Activated CD4-positive, alpha-beta T cell treated with anti-CD3 and anti-CD28 coated beads, Interleukin-2, amount 10 ng/mL, durations not matched to agents 7 days and 5 days (primary cell): ENCODE results near the gene ITGA5. TPM values are rescaled to one million over a fixed set of nuclear protein-coding genes. Genes with fewer than 3 reads are reported as not detected.

Experiments used
- CTCF ChIA-PET: fragments of 350-600 bp; sonication (Branson Sonifier 250); formaldehyde crosslinking; loops from one replicate; lab custom pipeline; 2021; ENCODE audit warnings: antibody characterized with exemption; lab: Charles Lee
- POLR2A ChIA-PET: fragments of 350-600 bp; sonication (Branson Sonifier 250); formaldehyde crosslinking; loops from one replicate; lab custom pipeline; 2021; ENCODE audit warnings: antibody characterized with exemption; lab: Charles Lee
- DNase-seq: peaks from one replicate; pipeline ENCODE4 v3.0.0-alpha.2; 2020
- H3K27ac Mint-ChIP-seq: one replicate; pipeline ENCODE4 v1.8.0; 2021; ENCODE audit warnings: mild to moderate bottlenecking, moderate library complexity, mixed read lengths
- H3K27me3 Mint-ChIP-seq: one replicate; pipeline ENCODE4 v1.8.0; 2021; ENCODE audit warnings: mixed read lengths
- H3K36me3 Mint-ChIP-seq: one replicate; pipeline ENCODE4 v1.8.0; 2021; ENCODE audit warnings: low read depth, mixed read lengths
- H3K4me1 Mint-ChIP-seq: one replicate; pipeline ENCODE4 v1.8.0; 2021; ENCODE audit warnings: mixed read lengths
- H3K4me3 Mint-ChIP-seq: one replicate; pipeline ENCODE4 v1.8.0; 2021; ENCODE audit warnings: mild to moderate bottlenecking, moderate library complexity, mixed read lengths
- H3K9me3 Mint-ChIP-seq: one replicate; pipeline ENCODE4 v1.8.0; 2021; ENCODE audit warnings: mixed read lengths
- total RNA-seq, 2 experiments: library from RNA; stranded (reverse); gene quantifications; one replicate each; pipeline ENCODE4 v1.2.3, GENCODE V29; 2021

Gene ITGA5
- total RNA-seq, 2 experiments from 2014 or later, result 83.5 to 88.7 TPM

DNA sequence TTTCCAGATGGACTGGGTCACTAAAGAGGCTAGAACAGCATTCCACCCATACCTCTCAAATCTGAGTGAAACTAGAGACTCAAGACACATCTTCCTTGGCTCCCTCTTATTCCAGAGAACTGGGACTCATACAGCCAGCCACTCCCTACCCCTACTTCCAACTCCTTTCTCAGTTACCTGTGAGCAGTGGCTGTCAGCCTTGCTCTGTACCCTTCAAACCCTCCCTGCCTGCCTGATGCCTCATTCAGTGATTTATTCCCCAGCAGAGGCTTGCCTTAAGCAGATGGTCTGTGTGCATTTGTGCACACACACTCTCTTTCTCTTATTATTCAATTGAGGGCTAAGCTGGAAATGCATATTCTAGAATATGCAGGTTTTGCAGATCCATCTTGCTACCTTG, 69.4 kb downstream of the ITGA5 start:
- peaks cover 15% of the 10 kb centered on the region for H3K4me1 Mint-ChIP-seq
- no peaks in the 10 kb centered on the region for H3K9me3 Mint-ChIP-seq
- no peak overlapping the region for H3K27ac Mint-ChIP-seq
- H3K4me3 Mint-ChIP-seq, result no peak overlapping the region
- ChIA-PET POLR2A (no interaction called here), CTCF (interaction anchor here (1.0 to 1.5 kb wide), 3 partner anchors 25 to 101 kb away, joined by 3 read pairs; partner anchors contain the start of gene COPZ1)
- peaks cover 53% of the 10 kb centered on the region for H3K36me3 Mint-ChIP-seq
- no peak for DNase-seq
- H3K27me3 Mint-ChIP-seq, result no peaks in the 10 kb centered on the region

DNA sequence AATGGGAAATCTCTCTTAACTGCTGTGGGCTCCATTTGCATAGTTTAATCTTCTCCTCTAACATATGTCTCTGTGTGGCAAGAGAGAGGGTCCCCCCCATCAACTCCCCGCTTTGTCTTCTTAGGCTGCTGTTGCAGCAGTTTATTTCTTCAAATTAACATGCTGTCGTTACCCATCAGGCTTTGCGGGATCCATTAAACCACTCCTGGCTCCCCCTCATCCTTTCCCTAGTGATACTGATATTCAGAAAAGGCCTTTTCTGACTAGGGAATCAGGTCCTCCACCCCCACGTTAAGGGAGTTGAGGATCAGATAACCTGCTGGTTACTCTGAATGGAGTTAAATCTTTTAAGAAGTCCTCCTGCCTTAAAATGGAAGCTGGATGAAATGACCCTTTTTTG, 70.0 kb downstream of the ITGA5 start:
- no peak for DNase-seq
- POLR2A ChIA-PET, result no interaction called here
- H3K36me3 Mint-ChIP-seq, result peaks cover 53% of the 10 kb centered on the region
- peaks cover 15% of the 10 kb centered on the region for H3K4me1 Mint-ChIP-seq
- no peaks in the 10 kb centered on the region for H3K9me3 Mint-ChIP-seq
- CTCF ChIA-PET, result interaction anchor here (1.0 to 1.5 kb wide), 2 partner anchors 95 to 101 kb away, joined by 3 read pairs; no protein-coding TSS in a partner anchor
- no peaks in the 10 kb centered on the region for H3K27me3 Mint-ChIP-seq
- H3K27ac Mint-ChIP-seq, result no peak overlapping the region
- no peak overlapping the region for H3K4me3 Mint-ChIP-seq

Other genes with a start within 250 kb of the ITGA5 start
- 10 to 100 TPM; 24.3 to 27.8 TPM for gene SMUG1, start 230.3 kb downstream of the ITGA5 start, total RNA-seq
- 100 to 1,000 TPM; 145 to 170 TPM for gene CBX5, start 139.1 kb downstream of the ITGA5 start, total RNA-seq
- gene HNRNPA1, start 138.5 kb downstream of the ITGA5 start, total RNA-seq, result 1,000 to 10,000 TPM; 1,432 to 1,554 TPM
- not detected for gene NFE2, start 118.3 kb downstream of the ITGA5 start, total RNA-seq
- gene COPZ1, start 94.1 kb downstream of the ITGA5 start, total RNA-seq, result 100 to 1,000 TPM; 113 to 124 TPM
- gene GPR84, start 54.8 kb downstream of the ITGA5 start, total RNA-seq, result under 1 TPM; 0.15 to 0.33 TPM
- gene ZNF385A, start 34.5 kb downstream of the ITGA5 start, total RNA-seq, result 1 to 10 TPM in 1 of 2 experiments, under 1 TPM in 1; 0.48 to 1.3 TPM
- 10 to 100 TPM in 1 of 2 experiments, 1 to 10 TPM in 1; 8.5 to 10.8 TPM for gene GTSF1, start 54.3 kb upstream of the ITGA5 start, total RNA-seq
- gene NCKAP1L, start 78.5 kb upstream of the ITGA5 start, total RNA-seq, result 100 to 1,000 TPM; 182 to 215 TPM
- 10 to 100 TPM; 21.4 to 21.7 TPM for gene PDE1B, start 130.3 kb upstream of the ITGA5 start, total RNA-seq
- not detected for gene PPP1R1A, start 169.4 kb upstream of the ITGA5 start, total RNA-seq
- not detected for gene LACRT, start 215.6 kb upstream of the ITGA5 start, total RNA-seq
- not detected for gene DCD, start 229.1 kb upstream of the ITGA5 start, total RNA-seq